ENCODE measurements around the gene KNSTRN.

- TF ChIP-seq POLR2A (IDR thresholded peaks at IDR 0.05) = no peak
- TF ChIP-seq, protein P1, sequence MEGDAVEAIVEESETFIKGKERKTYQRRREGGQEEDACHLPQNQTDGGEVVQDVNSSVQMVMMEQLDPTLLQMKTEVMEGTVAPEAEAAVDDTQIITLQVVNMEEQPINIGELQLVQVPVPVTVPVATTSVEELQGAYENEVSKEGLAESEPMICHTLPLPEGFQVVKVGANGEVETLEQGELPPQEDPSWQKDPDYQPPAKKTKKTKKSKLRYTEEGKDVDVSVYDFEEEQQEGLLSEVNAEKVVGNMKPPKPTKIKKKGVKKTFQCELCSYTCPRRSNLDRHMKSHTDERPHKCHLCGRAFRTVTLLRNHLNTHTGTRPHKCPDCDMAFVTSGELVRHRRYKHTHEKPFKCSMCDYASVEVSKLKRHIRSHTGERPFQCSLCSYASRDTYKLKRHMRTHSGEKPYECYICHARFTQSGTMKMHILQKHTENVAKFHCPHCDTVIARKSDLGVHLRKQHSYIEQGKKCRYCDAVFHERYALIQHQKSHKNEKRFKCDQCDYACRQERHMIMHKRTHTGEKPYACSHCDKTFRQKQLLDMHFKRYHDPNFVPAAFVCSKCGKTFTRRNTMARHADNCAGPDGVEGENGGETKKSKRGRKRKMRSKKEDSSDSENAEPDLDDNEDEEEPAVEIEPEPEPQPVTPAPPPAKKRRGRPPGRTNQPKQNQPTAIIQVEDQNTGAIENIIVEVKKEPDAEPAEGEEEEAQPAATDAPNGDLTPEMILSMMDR (IDR thresholded peaks at IDR 0.05 in 4 of 5, conservative IDR thresholded peaks at IDR 0.05 in 1 of 5) = no peak
Measured at GRCh38 chr15:40346579-40347558, 35.7 kb upstream of the KNSTRN start.
